K562 (cell line): Measurements from ENCODE around the gene TMEM59. TPM values are rescaled to one million over a fixed set of nuclear protein-coding genes. Genes with fewer than 3 reads are reported as not detected.
A peak's percentile ranks its signal among the peaks of the same experiment; 100 is the strongest.

Experiments
- ATAC-seq: fragments of 200-7000 bp; cut with Tn5 transposase; 3 replicates; pipeline ENCODE4 v1.9.1; 2020; ENCODE audit warnings: moderate library complexity
- BruUV-seq: library from RNA; stranded (reverse); fragments of 400-500 nt; replicated peaks from 2 replicates; lab custom pipeline; 2021; lab: Mats Ljungman, UMichigan
- CTCF ChIA-PET: fragments of 300-600 bp; formaldehyde crosslinking; extraction: SDS; loops from one replicate; lab custom pipeline; 2021; ENCODE audit warnings: low intra/inter-chr PET ratio; lab: Yijun Ruan, JAX
- POLR2A ChIA-PET: fragments of 300-600, 350-650 bp; sonication (Branson Sonifier 250); formaldehyde crosslinking; extraction: SDS; loops from one replicate; lab custom pipeline; 2021; ENCODE audit warnings: antibody characterized with exemption, inconsistent platforms; lab: Yijun Ruan, JAX
- DNase-seq, 4 experiments: peaks; one replicate each; pipeline versions ENCODE4 v3.0.0 to v3.0.0-alpha.2; 2011 to 2018; ENCODE audit warnings: low spot score in 3 of 4, mixed read lengths in 3 of 4; ENCODE audit errors: extremely low read depth in 1 of 4
- FAIRE-seq: peaks from 2 replicates; lab custom pipeline; 2011; peaks lifted over from hg19 to GRCh38; lab: Jason Lieb, UNC
- H2AFZ ChIP-seq: 2 replicates; pipeline ENCODE4 v1.6.0; 2011; ENCODE audit warnings: low read depth, low read length, control low read depth, inconsistent platforms
- H3K27ac ChIP-seq: fragments of 200-600 bp; 3 replicates; pipeline ENCODE4 v1.8.0; 2011; ENCODE audit warnings: low read depth, mild to moderate bottlenecking, control low read depth, inconsistent platforms, low read length, moderate library complexity, mixed read lengths; ENCODE audit errors: extremely low read depth
- H3K27me3 ChIP-seq, 2 experiments: fragments of 300-600 bp in 1 of 2; 2 replicates in 1 of 2; 3 replicates in 1 of 2; pipeline versions ENCODE4 v1.6.0 to v1.8.0; 2011; ENCODE audit warnings: inconsistent platforms in 2 of 2, low read length in 2 of 2, mild to moderate bottlenecking in 1 of 2, mixed read lengths in 1 of 2, moderate library complexity in 1 of 2; ENCODE audit not compliant: control insufficient read depth in 2 of 2, insufficient read depth in 2 of 2
- H3K36me3 ChIP-seq: fragments of 300-600 bp; 3 replicates; pipeline ENCODE4 v1.8.0; 2011; ENCODE audit warnings: mild to moderate bottlenecking, low read length, inconsistent platforms; ENCODE audit not compliant: control insufficient read depth, insufficient read depth
- H3K4me1 ChIP-seq, 2 experiments: fragments of 200-600 bp in 1 of 2; replicated peaks in 1 of 2; 2 replicates in 1 of 2; 3 replicates in 1 of 2; pipeline versions ENCODE4 v1.5.1 to v1.8.0; 2011; ENCODE audit warnings: inconsistent platforms in 2 of 2, low read length in 2 of 2, mild to moderate bottlenecking in 1 of 2, mixed read lengths in 1 of 2, moderate library complexity in 1 of 2; ENCODE audit not compliant: control insufficient read depth in 2 of 2, insufficient read depth in 2 of 2
- H3K4me2 ChIP-seq: 2 replicates; pipeline ENCODE4 v1.6.1; 2011; ENCODE audit warnings: low read length, control low read depth, inconsistent platforms, mixed read lengths; ENCODE audit not compliant: insufficient read depth
- H3K4me3 ChIP-seq: fragments of 200-600 bp; sonication (generic), shearing (Covaris generic); 2 replicates; pipeline ENCODE4 v1.5.1; 2016; ENCODE audit warnings: control low read depth, inconsistent platforms
- H3K79me2 ChIP-seq: fragments of 200-600 bp; 3 replicates; pipeline ENCODE4 v1.8.0; 2011; ENCODE audit warnings: low read length, inconsistent platforms; ENCODE audit not compliant: control insufficient read depth, insufficient read depth
- H3K9ac ChIP-seq, 2 experiments: 2 replicates each; pipeline versions ENCODE4 v1.6.0 to v1.6.1; 2011; ENCODE audit warnings: low read depth in 2 of 2, low read length in 2 of 2, control low read depth in 1 of 2, inconsistent platforms in 1 of 2, mild to moderate bottlenecking in 1 of 2, mixed read lengths in 1 of 2; ENCODE audit not compliant: insufficient read depth in 1 of 2
- H3K9me1 ChIP-seq: one replicate; pipeline ENCODE4 v1.6.0; 2011; ENCODE audit warnings: inconsistent platforms, mild to moderate bottlenecking, low read length, moderate library complexity; ENCODE audit not compliant: control insufficient read depth, insufficient read depth
- H3K9me3 ChIP-seq: replicated peaks from 2 replicates; pipeline ENCODE4 v1.5.1; 2011; ENCODE audit warnings: low read depth, low read length, inconsistent platforms; ENCODE audit not compliant: control insufficient read depth, insufficient read depth
- H4K20me1 ChIP-seq: replicated peaks from 2 replicates; pipeline ENCODE4 v1.6.1; 2011; ENCODE audit warnings: low read length, inconsistent platforms, mixed read lengths; ENCODE audit not compliant: control insufficient read depth, insufficient read depth
- HNRNPH1 ChIP-seq: fragments of 200-400 bp; formaldehyde crosslinking; optimal IDR thresholded peaks from 2 replicates; pipeline ENCODE3; 2017; ENCODE audit warnings: low read depth, mild to moderate bottlenecking, low read length, moderate library complexity
- ILK ChIP-seq: fragments of 450-650 bp; IDR thresholded peaks from 2 replicates; pipeline ENCODE4 v1.6.1; 2016; ENCODE audit warnings: missing genetic modification characterization, low read depth, mild to moderate bottlenecking, missing compliant biosample characterization, moderate library complexity, borderline replicate concordance
- MED1 ChIP-seq: sonication (generic); formaldehyde crosslinking; IDR thresholded peaks from 2 replicates; pipeline ENCODE4 v1.8.1; 2023; ENCODE audit warnings: missing genetic modification reagents, borderline replicate concordance
- NEUROD1 ChIP-seq: fragments of 150-350 bp; IDR thresholded peaks from 2 replicates; pipeline ENCODE4 v1.6.1; 2014; ENCODE audit warnings: borderline replicate concordance, low read length, low read depth; ENCODE audit not compliant: partially characterized antibody
- ZC3H11A ChIP-seq: IDR thresholded peaks from 2 replicates; pipeline ENCODE4 v1.6.1; 2012; ENCODE audit warnings: low read depth, low read length, improper control_type of control experiment
- ZC3H4 ChIP-seq: sonication (generic); formaldehyde crosslinking; IDR thresholded peaks from 2 replicates; pipeline ENCODE4 v1.9.0; 2021; ENCODE audit warnings: missing genetic modification reagents, borderline replicate concordance
- ZNF830 ChIP-seq: fragments of 250-450 bp; sonication (Bioruptor Pico); IDR thresholded peaks from 2 replicates; pipeline ENCODE4 v1.5.0; 2021; ENCODE audit warnings: mild to moderate bottlenecking
- WGBS: fragments of 100-300 bp; shearing (Covaris generic); methylation state at CpG from one replicate; pipeline ENCODE4 v1.1.6; 2016; ENCODE audit warnings: low coverage, mixed read lengths; ENCODE audit not compliant: insufficient coverage; ENCODE audit errors: missing lambda C conversion rate; 5-methylcytosine and 5-hydroxymethylcytosine counted together
- in situ Hi-C: fragments of 300-500 bp; cut with MboI; formaldehyde crosslinking; loops from 4 replicates; pipeline ENCODE4 v1.15.0; 2018; ENCODE audit warnings: inconsistent platforms, mixed read lengths
- intact Hi-C: fragments of 100-400 bp; cut with micrococcal nuclease; formaldehyde crosslinking; loops from 2 replicates; pipeline ENCODE4 v1.14.2; 2022
- polyA plus RNA-seq, 8 experiments: library from polyadenylated mRNA; depleted of rRNA in 4 of 8; stranded (reverse) in 5 of 8; unstranded in 3 of 8; fragments of >200 nt; fragmentation: Nextera tagmentation in 2 of 8; fragmentation: Illumina TruSeq in 1 of 8; extraction: Ambion mirVana in 2 of 8; extraction: Trizol in 1 of 8; gene quantifications; 2 replicates each; pipeline versions ENCODE4 v1.2.1 to v1.2.3, GENCODE V29; 2011 to 2014; ENCODE audit warnings: inconsistent platforms in 1 of 8, missing spikeins in 1 of 8
- total RNA-seq, 7 experiments: library from RNA; depleted of rRNA in 6 of 7; stranded (reverse); fragments of >200 nt in 6 of 7; fragmentation: Illumina TruSeq in 2 of 7; extraction: Trizol in 2 of 7; gene quantifications; 2 replicates each; pipeline versions ENCODE4 v1.2.1 to v1.2.3, GENCODE V29; 2011 to 2021; ENCODE audit warnings: low replicate concordance in 1 of 7
- TF ChIP-seq, protein P1 (sequence below): fragments of 450-650 bp; IDR thresholded peaks from 2 replicates; pipeline ENCODE4 v1.6.1; 2016; ENCODE audit warnings: mild to moderate bottlenecking, moderate library complexity
- TF ChIP-seq, protein P2 (sequence below): fragments of 200-800 bp; sonication (Bioruptor generic); IDR thresholded peaks from 2 replicates; pipeline ENCODE4 v1.6.1; 2017; ENCODE audit warnings: missing genetic modification characterization, missing compliant biosample characterization

TMEM59 gene
- total and polyA plus RNA-seq, 9 of the 15 experiments (the other 6 are each of a cell fraction or from before 2014, with no cell fraction given) = 93.1 to 316 (median 151) TPM

DNA sequence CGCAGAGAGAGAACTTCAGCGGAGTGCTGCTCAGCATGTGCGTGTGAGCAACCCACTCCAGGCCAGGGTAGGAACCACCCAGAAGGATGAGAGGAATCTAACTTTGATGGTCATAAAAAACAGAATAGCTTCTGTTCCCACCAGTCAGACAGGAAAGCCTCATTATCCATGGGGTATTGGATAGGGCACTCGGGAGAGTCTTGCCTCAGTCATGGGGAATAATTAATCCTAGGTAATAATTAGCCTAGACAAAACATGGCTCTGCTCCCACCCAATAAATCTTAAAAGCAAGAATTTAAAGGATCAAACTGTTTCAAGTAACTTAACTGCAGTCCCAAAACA lies 70.3 kb downstream of the TMEM59 start:
- Histone ChIP-seq H3K36me3 (no peaks in the 10 kb centered on the region), H4K20me1 (no peaks in the 10 kb centered on the region), H3K4me2 (peak overlapping the region; percentile 67), H3K9me3 (no peaks in the 10 kb centered on the region), H3K9me1 (no peaks in the 10 kb centered on the region), H2AFZ (peak overlapping the region; percentile 96), H3K27ac (no peak overlapping the region), H3K27me3 (no peaks in the 10 kb centered on the region), H3K79me2 (no peaks in the 10 kb centered on the region), H3K9ac (peak overlapping the region; percentile 32 to 86; a peak in 2 of 4 replicates), H3K4me3 (0 out of 2 replicates have a peak overlapping the region, but pooled peaks have one; percentile 6), H3K4me1 (peaks cover 4 to 9% of the 10 kb centered on the region in 2 experiments; a peak in 4 of 5 replicates)
- intact Hi-C loops = no loop called here
- ATAC-seq = peak; percentile 43
- in situ Hi-C loops = no loop called here
- FAIRE-seq = no peak
- BruUV-seq = no TSS peak
- POLR2A ChIA-PET = interaction anchor here (0.6 to 1.7 kb wide), 2 partner anchors 9 to 241 kb away, joined by 3 to 10 read pairs; no protein-coding TSS in a partner anchor
- WGBS = 63% methylated on average over 3 of the region's 4 CpGs
- CTCF ChIA-PET = no interaction called here
- no peak for DNase-seq
- TF ChIP-seq, protein P1, sequence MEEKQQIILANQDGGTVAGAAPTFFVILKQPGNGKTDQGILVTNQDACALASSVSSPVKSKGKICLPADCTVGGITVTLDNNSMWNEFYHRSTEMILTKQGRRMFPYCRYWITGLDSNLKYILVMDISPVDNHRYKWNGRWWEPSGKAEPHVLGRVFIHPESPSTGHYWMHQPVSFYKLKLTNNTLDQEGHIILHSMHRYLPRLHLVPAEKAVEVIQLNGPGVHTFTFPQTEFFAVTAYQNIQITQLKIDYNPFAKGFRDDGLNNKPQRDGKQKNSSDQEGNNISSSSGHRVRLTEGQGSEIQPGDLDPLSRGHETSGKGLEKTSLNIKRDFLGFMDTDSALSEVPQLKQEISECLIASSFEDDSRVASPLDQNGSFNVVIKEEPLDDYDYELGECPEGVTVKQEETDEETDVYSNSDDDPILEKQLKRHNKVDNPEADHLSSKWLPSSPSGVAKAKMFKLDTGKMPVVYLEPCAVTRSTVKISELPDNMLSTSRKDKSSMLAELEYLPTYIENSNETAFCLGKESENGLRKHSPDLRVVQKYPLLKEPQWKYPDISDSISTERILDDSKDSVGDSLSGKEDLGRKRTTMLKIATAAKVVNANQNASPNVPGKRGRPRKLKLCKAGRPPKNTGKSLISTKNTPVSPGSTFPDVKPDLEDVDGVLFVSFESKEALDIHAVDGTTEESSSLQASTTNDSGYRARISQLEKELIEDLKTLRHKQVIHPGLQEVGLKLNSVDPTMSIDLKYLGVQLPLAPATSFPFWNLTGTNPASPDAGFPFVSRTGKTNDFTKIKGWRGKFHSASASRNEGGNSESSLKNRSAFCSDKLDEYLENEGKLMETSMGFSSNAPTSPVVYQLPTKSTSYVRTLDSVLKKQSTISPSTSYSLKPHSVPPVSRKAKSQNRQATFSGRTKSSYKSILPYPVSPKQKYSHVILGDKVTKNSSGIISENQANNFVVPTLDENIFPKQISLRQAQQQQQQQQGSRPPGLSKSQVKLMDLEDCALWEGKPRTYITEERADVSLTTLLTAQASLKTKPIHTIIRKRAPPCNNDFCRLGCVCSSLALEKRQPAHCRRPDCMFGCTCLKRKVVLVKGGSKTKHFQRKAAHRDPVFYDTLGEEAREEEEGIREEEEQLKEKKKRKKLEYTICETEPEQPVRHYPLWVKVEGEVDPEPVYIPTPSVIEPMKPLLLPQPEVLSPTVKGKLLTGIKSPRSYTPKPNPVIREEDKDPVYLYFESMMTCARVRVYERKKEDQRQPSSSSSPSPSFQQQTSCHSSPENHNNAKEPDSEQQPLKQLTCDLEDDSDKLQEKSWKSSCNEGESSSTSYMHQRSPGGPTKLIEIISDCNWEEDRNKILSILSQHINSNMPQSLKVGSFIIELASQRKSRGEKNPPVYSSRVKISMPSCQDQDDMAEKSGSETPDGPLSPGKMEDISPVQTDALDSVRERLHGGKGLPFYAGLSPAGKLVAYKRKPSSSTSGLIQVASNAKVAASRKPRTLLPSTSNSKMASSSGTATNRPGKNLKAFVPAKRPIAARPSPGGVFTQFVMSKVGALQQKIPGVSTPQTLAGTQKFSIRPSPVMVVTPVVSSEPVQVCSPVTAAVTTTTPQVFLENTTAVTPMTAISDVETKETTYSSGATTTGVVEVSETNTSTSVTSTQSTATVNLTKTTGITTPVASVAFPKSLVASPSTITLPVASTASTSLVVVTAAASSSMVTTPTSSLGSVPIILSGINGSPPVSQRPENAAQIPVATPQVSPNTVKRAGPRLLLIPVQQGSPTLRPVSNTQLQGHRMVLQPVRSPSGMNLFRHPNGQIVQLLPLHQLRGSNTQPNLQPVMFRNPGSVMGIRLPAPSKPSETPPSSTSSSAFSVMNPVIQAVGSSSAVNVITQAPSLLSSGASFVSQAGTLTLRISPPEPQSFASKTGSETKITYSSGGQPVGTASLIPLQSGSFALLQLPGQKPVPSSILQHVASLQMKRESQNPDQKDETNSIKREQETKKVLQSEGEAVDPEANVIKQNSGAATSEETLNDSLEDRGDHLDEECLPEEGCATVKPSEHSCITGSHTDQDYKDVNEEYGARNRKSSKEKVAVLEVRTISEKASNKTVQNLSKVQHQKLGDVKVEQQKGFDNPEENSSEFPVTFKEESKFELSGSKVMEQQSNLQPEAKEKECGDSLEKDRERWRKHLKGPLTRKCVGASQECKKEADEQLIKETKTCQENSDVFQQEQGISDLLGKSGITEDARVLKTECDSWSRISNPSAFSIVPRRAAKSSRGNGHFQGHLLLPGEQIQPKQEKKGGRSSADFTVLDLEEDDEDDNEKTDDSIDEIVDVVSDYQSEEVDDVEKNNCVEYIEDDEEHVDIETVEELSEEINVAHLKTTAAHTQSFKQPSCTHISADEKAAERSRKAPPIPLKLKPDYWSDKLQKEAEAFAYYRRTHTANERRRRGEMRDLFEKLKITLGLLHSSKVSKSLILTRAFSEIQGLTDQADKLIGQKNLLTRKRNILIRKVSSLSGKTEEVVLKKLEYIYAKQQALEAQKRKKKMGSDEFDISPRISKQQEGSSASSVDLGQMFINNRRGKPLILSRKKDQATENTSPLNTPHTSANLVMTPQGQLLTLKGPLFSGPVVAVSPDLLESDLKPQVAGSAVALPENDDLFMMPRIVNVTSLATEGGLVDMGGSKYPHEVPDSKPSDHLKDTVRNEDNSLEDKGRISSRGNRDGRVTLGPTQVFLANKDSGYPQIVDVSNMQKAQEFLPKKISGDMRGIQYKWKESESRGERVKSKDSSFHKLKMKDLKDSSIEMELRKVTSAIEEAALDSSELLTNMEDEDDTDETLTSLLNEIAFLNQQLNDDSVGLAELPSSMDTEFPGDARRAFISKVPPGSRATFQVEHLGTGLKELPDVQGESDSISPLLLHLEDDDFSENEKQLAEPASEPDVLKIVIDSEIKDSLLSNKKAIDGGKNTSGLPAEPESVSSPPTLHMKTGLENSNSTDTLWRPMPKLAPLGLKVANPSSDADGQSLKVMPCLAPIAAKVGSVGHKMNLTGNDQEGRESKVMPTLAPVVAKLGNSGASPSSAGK = 0 out of 2 replicates have a peak, but pooled peaks have one; percentile 47
- no peak for TF ChIP-seq ZNF830
- TF ChIP-seq ILK (tag) = no peak
- no peak for TF ChIP-seq HNRNPH1
- TF ChIP-seq NEUROD1 = no peak
- TF ChIP-seq MED1 (CRISPR knock-in tag) = no peak
- TF ChIP-seq ZC3H11A = no peak
- TF ChIP-seq, protein P2, sequence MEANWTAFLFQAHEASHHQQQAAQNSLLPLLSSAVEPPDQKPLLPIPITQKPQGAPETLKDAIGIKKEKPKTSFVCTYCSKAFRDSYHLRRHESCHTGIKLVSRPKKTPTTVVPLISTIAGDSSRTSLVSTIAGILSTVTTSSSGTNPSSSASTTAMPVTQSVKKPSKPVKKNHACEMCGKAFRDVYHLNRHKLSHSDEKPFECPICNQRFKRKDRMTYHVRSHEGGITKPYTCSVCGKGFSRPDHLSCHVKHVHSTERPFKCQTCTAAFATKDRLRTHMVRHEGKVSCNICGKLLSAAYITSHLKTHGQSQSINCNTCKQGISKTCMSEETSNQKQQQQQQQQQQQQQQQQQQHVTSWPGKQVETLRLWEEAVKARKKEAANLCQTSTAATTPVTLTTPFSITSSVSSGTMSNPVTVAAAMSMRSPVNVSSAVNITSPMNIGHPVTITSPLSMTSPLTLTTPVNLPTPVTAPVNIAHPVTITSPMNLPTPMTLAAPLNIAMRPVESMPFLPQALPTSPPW (CRISPR knock-in tag) = no peak
- TF ChIP-seq ZC3H4 (CRISPR knock-in tag) = no peak
